NT2/D1 (cell line): Measurements from ENCODE around the gene SYT11.
"Not testable (repeated sequence)": the region's sequence is repeated elsewhere in the genome, so short reads cannot be mapped to it uniquely, and the experiment has no call there.

Source experiments
- YY1 ChIP-seq: IDR thresholded peaks from 2 replicates; pipeline ENCODE4 v1.6.1; 2011; ENCODE audit not compliant: insufficient read length, insufficient read depth
- ZNF274 ChIP-seq: IDR thresholded peaks from 2 replicates; pipeline ENCODE4 v1.6.1; 2011; ENCODE audit warnings: mild to moderate bottlenecking, low read depth, low read length

GRCh38 chr1:155895617-155896016 lies 36.2 kb downstream of the SYT11 start:
- TF ChIP-seq ZNF274, YY1: not testable (repeated sequence)
